ENCODE data around the gene ARHGAP35.

Gene ARHGAP35

GRCh38 chr19:46907880-46908279, 47.1 kb downstream of the ARHGAP35 start:
- no peak for DNase-seq

GRCh38 chr19:46909356-46909755, 48.6 kb downstream of the ARHGAP35 start:
- no peak for DNase-seq
